CD4-positive, alpha-beta T cell treated with Interleukin-17A for 4 hours (primary cell): Measurements from ENCODE around the gene CHKB.

Experiments
- DNase-seq: peaks from one replicate; pipeline ENCODE4 v3.0.0-alpha.2; 2020; ENCODE audit warnings: mixed read lengths

CHKB gene

GRCh38 chr22:50595189-50595588, 12.5 kb upstream of the CHKB start:
- DNase-seq, result no peak

GRCh38 chr22:50587407-50587806, 4.8 kb upstream of the CHKB start:
- DNase-seq, result no peak

GRCh38 chr22:50586416-50586815, 3.8 kb upstream of the CHKB start:
- DNase-seq, result no peak

GRCh38 chr22:50585781-50586180, 3.1 kb upstream of the CHKB start:
- DNase-seq, result no peak

- DNase-seq, result no peak
Measured at GRCh38 chr22:50585238-50585637, 2.6 kb upstream of the CHKB start.

GRCh38 chr22:50584106-50585096, 1.8 kb upstream of the CHKB start:
- DNase-seq, result no peak

GRCh38 chr22:50583294-50583861, 729 bp upstream of the CHKB start:
- DNase-seq, result no peak

- peak; percentile 51 for DNase-seq
Measured at GRCh38 chr22:50581950-50582492, 628 bp downstream of the CHKB start.

GRCh38 chr22:50581031-50581949, 1.4 kb downstream of the CHKB start:
- DNase-seq, result no peak

GRCh38 chr22:50579752-50580151, 2.9 kb downstream of the CHKB start:
- no peak for DNase-seq

GRCh38 chr22:50578776-50579310, 3.8 kb downstream of the CHKB start:
- DNase-seq, result no peak

GRCh38 chr22:50577987-50578775, 4.5 kb downstream of the CHKB start, which contains the start of gene CPT1B:
TSS of gene CPT1B (minus strand) at chr22:50578427. CDS start at chr22:50577915, 512 bp downstream.
- no peak for DNase-seq

GRCh38 chr22:50577697-50577986, 5.0 kb downstream of the CHKB start:
- DNase-seq, result no peak

- DNase-seq, result peak; percentile 16
Measured at GRCh38 chr22:50576806-50577696, 5.6 kb downstream of the CHKB start.

- DNase-seq, result no peak
Measured at GRCh38 chr22:50576070-50576469, 6.6 kb downstream of the CHKB start.

- DNase-seq, result no peak
Measured at GRCh38 chr22:50575426-50575941, 7.2 kb downstream of the CHKB start.

- no peak for DNase-seq
Measured at GRCh38 chr22:50574383-50574755, 8.3 kb downstream of the CHKB start.

GRCh38 chr22:50573491-50574382, 8.9 kb downstream of the CHKB start:
- no peak for DNase-seq

- DNase-seq, result no peak
Measured at GRCh38 chr22:50572965-50573364, 9.7 kb downstream of the CHKB start.
